Activated CD8-positive, alpha-beta memory T cell treated with anti-CD3 and anti-CD28 coated beads, Interleukin-2, amount 50 U/mL, for 1 hour (primary cell): ENCODE results near the gene SPATA20.

Experiments
- DNase-seq: peaks from one replicate; pipeline ENCODE4 v3.0.0-alpha.2; 2020; ENCODE audit errors: extremely low read depth

SPATA20 gene

DNA sequence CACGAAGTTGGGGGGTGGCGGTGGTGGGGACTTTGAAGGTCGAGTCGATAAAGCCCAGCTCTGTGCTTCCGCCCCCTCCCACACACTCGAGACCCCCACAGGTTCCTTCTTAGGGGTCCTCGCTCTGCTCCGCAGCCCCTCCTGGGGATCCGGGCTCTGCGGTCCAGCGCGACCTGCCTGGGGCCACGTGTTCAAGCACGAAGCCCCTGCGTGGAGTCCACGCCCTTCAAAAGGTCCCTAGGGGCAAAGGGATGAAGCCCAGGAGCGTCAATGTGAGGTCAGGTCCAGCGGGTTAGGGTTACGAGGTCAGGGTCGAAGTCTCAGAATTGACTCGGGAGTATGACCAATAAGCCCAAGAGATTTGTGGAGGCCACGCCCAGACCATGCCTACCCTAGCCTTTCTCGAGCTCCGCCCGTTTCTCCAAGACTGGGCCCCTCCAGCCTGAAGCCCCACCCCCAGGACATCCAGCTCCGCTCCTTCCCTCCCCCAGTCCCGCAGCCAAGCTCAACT is 12.8 kb downstream of the SPATA20 start:
- DNase-seq: no peak

DNA sequence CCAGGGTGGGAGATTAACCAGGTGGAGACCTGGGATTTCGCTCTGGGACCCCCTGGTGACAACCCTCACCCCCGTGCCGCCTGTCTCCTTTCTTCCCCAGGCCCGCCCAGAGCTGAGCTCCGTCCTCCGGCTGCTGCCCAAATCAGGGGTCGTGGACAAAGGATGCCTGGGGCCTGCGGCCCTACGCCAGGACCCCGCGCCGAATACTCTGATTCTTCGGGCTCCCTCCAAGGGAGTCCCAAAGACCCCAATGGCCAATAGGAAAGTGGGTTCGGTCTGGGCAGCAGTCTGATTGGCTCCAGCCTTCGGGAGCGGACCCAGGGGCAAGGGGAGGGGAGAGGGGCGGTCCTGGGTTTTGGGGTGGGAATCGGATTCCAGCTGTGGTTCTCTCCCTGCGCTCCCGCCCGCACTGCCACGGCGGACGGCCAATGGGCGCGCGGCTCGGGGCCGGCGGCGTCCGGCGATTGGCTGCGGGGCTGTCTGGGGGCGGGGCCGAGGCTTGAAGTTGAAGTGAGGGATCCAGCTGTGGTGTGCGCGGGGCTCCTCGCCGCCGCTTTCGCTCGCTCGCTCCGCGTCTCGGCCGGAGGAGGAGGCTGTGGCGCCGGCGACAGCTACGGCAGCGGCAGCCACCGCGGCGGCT is 13.3 kb downstream of the SPATA20 start, which contains the start of gene CACNA1G:
TSS of gene CACNA1G (plus strand) at position 531 of the 640 bp plus-strand sequence. CDS start 745 bp downstream, outside the sequence.
- DNase-seq: peak; percentile 49

DNA sequence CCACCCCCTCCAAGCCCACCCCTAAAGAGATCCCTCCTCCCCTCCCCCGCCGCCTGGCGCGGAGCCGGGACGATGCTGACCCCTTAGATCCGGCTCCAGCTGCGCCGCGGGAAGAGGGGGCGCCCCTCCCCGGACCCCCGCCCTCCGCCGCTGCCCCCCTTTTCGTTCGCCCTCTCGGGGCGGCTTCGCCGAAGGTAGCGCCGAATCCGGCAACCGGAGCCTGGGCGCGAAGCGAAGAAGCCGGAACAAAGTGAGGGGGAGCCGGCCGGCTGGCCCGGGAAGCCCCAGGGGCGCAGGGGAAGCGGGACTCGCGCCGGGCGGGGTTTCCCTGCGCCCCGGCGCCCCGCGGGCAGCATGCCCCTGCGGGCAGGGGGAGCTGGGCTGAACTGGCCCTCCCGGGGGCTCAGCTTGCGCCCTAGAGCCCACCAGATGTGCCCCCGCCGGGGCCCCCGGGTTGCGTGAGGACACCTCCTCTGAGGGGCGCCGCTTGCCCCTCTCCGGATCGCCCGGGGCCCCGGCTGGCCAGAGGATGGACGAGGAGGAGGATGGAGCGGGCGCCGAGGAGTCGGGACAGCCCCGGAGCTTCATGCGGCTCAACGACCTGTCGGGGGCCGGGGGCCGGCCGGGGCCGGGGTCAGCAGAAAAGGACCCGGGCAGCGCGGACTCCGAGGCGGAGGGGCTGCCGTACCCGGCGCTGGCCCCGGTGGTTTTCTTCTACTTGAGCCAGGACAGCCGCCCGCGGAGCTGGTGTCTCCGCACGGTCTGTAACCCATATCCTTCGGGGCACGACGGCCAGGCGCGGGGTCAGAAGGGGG is 14.2 kb downstream of the SPATA20 start:
- no peak for DNase-seq

DNA sequence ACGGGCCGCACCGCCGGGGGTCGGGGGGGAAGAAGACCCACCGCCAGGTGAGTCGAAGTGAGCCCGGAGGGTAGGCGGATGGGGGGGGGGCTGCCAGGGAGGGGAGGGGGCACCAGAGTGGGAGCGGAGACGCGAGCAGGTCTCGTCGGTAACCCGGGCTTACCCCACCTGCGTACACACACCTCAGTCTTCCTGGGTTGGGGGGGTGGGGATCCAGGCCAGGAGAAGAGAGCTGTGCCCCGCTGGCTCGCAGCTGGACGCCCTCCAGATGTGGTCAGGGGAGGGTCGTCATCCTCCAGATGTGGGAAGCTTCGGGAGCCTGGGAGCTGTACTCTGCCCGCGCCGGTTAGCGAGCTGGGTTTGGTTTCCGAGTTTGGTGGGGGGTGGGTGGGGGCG is 14.8 kb downstream of the SPATA20 start:
- DNase-seq: no peak

DNA sequence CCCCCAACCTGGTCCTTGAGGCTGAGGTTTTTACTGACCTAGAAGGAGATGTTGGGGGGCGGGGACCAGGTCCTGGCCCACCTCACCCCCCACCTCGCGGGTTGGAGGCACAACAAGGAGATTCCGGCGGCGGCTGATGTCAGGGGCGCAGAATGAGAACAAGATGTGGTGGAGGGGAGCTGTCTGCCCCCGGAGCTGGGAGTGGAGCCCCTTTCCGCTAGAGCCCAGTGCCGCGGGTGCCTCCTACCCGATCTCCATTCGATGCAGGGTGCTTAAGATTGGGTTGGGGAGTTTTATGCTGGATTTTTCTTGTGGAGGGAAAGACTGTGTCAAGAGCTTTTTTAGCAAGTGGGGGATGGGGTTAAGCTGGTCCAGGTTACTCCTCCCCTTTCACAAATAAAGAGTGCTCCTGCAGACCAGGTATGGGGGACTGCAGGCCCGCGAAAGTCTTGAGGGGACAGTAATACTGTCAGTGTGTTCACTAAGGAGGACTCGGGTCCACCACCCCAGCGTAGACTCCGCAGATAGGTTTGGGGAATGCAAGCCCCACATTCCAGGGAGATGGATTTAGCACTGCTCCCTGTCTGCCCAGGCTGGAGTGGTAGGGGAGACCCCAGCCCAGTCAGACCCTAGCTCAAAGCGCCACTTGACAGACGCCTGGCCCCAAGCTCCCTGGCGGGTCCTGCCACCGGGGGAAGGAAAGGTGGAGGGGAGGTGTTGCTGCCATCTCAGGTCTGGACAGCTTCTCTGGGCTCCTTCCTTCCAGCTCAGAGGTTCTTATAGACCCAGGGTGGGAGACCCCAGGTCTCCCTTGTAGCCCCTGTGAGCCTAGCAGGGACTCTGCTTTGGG is 15.5 kb downstream of the SPATA20 start:
- no peak for DNase-seq

DNA sequence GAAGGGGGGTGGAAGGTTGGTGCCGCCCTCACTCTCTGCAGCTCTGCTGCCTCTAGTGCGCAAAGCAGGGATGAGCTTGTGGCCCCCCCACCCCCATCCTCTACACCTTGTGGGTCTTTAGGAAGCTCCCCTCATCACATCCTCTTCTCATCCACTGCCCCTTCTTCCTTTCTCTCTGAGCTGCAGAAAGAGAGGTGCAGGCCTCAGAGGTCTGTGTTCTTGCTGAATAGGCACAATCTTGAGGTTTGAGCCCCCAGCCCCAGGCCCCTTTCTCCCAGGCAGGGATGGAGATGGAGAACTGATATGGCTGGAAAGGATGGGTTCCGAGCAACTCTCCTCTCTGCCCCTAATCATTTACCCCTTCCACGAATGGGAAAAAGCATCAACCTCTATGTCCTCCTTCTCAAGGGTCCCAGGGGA is 16.1 kb downstream of the SPATA20 start:
- no peak for DNase-seq

DNA sequence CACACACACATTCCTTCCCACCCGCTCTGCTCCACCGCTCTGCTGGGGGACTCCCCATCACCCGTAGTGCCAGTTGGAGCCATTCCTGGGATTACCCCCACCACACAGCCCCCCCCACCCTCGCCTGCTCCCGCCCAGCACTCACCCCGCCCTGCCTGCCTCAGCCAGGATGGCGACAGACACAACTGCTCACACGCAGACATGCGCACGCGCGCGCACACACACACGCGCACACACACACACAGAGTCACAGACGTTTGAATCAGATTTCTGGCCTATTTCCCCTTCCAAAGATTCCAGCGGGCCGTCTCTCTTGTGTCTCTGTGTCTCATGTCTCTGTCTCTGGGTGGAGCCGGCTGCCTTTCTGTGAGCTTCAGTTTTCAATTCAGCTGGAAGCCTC is 17.9 kb downstream of the SPATA20 start:
- no peak for DNase-seq

DNA sequence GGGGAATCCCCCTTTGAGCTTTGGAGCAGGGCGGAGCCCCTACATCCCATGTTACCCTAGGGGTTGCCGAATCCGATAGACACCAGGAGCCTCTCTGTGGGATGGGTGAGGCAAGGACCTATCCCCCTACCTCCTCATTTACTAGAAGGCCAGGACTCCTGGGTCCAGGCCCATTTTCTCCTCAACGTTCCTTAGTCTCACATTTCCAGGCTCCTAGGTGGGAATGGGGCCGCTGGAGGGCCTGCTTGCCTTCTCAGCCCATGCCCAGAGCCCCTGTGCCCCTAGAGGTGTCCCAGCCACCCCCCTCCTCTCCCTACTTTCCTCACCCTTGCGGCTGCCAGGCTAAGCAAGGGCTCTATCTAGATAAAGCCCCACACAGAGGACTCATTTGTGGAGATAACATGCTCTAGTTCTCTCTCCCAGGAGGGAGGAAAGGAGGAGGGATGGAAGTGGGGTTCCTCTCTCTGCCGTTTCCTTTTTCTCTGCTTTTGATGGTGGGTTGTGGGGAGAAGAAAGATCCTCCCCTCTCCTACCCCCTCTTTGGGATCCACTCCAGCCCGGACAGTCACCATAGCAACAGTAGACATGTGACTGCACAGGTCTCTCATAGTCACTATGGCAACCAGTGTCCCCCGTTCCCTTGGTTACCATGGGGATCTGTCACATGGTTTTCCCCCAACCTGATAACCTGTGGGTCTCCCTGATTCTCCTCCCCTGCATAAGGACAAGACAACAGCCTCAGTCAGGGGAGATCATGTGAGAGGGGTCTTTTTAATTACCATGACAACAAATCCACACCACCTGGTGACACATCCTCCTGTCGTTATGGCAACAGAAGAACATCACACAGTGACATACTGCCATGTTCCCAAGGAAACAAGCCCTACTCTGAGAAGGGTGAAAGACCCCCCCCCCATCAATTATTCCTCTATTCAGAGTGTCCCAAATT is 18.7 kb downstream of the SPATA20 start:
- DNase-seq: no peak

DNA sequence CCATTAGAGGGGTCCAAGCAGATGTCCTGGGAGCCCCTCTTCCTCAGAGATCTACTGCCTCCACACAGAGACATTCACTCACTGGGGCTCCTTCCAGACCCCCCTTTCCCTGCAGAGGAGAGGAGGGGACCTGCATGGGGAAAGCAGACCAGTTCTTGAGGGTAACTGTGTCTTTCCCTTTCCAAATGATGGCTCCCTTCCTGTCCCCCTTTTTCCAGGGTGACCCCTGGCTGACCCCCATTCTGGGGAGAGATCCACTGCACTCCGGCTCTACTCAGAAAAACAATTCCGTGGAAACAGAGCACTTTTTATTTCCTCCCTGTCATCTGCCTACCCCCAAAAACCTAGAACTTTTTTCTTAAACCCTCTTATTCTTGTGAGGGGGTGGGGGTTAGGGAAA is 19.9 kb downstream of the SPATA20 start:
- no peak for DNase-seq

DNA sequence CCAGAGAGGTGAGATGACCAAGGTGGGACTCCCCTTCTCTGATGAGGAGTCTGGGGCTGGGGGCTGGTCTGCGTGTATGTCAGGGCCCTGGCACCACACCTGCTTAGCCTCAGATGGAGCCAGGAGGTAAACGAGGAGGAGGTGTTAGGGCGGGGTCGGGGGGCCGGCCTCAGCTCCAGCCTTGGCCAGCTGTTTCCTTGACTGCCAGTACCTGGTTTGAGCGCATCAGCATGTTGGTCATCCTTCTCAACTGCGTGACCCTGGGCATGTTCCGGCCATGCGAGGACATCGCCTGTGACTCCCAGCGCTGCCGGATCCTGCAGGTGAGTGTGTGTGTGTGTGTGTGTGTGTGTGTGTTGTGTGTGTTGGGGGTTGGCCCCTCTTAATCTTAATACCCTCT is 21.7 kb downstream of the SPATA20 start:
- no peak for DNase-seq

DNA sequence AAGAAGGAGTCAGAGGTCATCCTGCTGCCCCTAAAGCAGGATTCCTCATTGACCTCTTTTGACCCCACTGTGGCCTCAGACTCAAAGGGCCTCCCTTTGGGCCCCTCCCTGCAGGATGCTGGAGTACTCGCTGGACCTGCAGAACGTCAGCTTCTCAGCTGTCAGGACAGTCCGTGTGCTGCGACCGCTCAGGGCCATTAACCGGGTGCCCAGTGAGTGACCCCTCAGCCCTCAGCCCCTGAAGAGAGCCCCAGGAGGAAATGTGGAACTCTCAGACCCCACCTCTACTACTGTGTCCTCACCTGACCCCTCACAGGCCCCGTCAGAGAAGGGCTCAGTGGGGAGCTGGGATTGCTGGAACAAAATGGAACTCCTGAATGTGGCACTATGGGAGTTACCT is 22.6 kb downstream of the SPATA20 start:
- DNase-seq: no peak

DNA sequence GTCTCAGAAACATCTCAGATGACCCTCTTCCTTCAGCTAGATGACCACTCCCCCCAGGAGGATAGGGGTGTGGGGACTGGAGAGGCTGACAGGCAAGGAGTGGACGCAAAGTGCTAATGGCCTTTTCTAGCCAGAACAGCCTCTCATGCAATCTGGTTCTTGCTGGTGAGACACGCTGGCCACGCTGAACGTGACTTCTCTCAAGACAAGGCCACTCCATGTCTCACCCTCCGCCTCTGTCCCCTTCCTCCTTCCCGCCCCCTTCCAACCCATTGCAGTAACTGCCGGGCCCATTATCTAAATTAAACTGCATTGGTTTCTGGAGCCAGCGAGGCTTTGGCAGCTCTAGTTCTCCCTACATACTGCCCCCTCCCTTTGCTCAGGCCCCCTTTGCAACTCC is 23.1 kb downstream of the SPATA20 start:
- DNase-seq: no peak

DNA sequence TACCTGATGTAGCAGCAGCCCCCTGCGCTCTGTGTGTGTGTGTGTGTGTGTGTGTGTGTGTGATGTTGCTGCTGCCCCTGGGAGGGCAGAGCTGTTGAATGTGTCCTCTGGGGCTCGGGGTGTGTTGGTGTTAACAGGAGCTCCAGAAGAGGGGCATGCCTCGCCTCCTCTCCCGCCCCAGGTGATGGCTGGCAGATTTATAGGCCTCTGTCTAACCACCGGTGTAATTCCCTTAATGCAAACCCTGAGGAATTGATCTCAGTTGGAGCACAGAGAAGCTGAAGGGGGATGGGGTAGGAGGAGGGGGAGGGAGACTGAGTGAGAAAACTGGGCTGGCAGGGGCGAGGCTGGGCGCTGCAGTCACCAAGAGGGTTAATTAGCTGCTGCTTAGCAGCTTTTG is 23.6 kb downstream of the SPATA20 start:
- no peak for DNase-seq

DNA sequence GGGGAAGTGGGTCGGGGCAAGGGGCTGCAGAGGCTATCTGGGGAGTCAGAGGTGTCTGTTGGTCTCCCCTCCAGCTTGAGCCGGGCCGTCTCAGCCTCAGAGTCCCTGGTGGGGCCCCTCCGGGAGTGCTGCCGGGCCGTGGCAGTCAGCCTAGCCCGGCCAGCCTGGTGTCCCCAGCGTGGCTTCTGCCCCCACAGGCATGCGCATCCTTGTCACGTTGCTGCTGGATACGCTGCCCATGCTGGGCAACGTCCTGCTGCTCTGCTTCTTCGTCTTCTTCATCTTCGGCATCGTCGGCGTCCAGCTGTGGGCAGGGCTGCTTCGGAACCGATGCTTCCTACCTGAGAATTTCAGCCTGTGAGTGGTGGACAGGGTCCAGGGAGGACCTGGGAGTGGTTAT is 24.7 kb downstream of the SPATA20 start:
- no peak for DNase-seq

DNA sequence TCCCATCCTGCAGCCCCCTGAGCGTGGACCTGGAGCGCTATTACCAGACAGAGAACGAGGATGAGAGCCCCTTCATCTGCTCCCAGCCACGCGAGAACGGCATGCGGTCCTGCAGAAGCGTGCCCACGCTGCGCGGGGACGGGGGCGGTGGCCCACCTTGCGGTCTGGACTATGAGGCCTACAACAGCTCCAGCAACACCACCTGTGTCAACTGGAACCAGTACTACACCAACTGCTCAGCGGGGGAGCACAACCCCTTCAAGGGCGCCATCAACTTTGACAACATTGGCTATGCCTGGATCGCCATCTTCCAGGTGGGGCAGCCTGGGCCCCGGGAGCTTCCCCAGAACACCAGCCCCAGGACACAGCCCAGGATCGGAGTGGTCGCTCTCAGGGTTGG is 25.6 kb downstream of the SPATA20 start:
- no peak for DNase-seq

DNA sequence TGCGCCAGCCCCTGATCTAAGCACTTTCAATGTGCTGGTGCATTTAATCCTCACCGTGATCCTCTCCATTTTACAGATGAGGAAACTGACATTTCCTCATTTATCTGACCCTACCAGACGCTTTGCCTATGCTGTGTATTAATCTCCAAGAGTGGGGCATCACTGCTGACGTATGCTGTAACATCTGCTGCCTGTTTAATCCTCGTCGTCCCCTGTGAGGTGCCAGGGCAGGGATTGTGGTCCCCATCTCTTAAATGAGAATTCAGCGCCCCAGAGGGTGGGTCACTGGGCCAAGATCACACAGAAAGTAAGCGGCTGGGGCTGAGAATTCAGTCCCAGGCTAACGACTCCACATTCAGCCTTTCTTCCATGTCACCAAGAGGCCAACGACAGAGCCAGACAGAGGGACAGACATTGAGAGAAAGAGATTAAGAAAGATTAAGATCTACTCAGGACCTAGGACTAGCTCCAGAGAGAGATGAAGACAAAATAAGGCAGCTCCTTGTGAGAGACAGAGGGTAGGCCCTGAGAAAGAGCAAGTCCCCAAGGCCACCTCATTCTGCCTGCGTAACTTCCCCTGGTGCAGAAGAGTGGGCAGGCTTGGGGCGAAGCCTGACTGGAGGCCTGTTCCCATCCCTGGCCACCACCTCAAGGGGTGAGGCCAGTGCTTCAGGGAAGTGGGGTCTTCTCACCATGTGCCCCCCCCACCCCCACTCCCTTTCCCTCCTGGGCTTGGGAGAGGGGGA is 27.1 kb downstream of the SPATA20 start:
- DNase-seq: no peak

DNA sequence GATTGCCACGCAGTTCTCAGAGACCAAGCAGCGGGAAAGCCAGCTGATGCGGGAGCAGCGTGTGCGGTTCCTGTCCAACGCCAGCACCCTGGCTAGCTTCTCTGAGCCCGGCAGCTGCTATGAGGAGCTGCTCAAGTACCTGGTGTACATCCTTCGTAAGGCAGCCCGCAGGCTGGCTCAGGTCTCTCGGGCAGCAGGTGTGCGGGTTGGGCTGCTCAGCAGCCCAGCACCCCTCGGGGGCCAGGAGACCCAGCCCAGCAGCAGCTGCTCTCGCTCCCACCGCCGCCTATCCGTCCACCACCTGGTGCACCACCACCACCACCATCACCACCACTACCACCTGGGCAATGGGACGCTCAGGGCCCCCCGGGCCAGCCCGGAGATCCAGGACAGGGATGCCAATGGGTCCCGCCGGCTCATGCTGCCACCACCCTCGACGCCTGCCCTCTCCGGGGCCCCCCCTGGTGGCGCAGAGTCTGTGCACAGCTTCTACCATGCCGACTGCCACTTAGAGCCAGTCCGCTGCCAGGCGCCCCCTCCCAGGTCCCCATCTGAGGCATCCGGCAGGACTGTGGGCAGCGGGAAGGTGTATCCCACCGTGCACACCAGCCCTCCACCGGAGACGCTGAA is 28.7 kb downstream of the SPATA20 start:
- DNase-seq: no peak

DNA sequence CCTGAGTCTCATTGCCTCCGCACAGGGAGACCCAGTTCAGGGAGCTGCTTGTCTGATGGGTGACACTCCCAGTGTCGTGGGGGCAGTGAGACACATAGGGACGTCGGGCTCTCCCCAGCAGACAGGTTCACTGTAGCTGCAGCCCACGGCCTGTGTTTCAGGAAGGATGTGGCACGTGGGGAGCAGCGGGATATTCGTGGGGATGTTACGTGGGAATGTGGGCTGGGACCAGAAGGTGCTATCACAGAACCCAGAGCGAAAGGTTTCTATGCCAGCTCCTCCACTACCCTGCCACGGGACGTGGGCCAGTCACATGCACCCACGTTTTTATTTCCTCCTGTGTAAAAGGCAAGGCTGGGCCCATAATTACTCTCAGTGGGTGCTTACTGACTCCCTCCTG is 29.9 kb downstream of the SPATA20 start:
- no peak for DNase-seq

DNA sequence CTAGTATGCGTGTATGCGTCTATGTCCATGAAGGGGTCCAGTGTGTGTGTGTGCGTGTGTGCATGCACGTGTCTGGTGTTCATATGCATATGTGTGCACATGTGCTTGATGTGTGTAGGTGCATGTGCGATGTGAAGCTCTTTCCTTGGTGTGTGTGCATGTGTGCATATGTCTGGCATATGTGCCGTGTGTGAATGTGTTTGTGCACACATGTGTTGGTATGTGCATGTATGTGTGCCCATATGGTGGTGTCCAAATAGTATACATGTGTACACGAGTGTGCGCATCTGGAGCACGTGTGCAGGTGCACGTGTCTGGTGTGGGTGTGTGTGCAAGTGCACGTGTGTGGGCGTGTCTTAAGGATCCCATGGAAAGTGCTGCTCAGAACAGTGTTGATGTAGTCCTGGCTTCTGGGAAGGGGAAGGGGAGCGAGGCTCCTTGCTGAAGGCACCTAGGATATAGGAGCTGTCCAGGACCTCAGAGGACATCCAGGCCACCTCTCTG is 30.5 kb downstream of the SPATA20 start:
- DNase-seq: no peak

DNA sequence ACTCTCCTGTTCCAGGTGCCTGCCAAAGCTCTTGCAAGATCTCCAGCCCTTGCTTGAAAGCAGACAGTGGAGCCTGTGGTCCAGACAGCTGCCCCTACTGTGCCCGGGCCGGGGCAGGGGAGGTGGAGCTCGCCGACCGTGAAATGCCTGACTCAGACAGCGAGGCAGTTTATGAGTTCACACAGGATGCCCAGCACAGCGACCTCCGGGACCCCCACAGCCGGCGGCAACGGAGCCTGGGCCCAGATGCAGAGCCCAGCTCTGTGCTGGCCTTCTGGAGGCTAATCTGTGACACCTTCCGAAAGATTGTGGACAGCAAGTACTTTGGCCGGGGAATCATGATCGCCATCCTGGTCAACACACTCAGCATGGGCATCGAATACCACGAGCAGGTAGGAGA is 31.2 kb downstream of the SPATA20 start:
- DNase-seq: no peak
